SK-N-SH treated with all-trans-retinoic acid at 6 μM for 48 hours (cell line): ENCODE results near the gene CD300C.

Experiments used
- ATAC-seq: fragments of 200-7000 bp; cut with Tn5 transposase; 3 replicates; pipeline ENCODE4 v1.9.1; 2020; ENCODE audit warnings: mild to moderate bottlenecking, moderate library complexity
- ARNTL ChIP-seq: fragments of 450-650 bp; formaldehyde crosslinking; IDR thresholded peaks from 2 replicates; pipeline ENCODE4 v1.5.0; 2020; ENCODE audit warnings: low read depth, mild to moderate bottlenecking, moderate library complexity, borderline replicate concordance
- BACH2 ChIP-seq: fragments of 250-450 bp; sonication (Bioruptor Pico); IDR thresholded peaks from 2 replicates; pipeline ENCODE4 v1.9.0; 2021; ENCODE audit warnings: mild to moderate bottlenecking, borderline replicate concordance
- CREB5 ChIP-seq: fragments of 250-450 bp; sonication (Bioruptor Pico); IDR thresholded peaks from 2 replicates; pipeline ENCODE4 v1.5.1; 2020; ENCODE audit warnings: low read depth, mild to moderate bottlenecking, moderate library complexity
- CSDC2 ChIP-seq: fragments of 250-450 bp; sonication (Bioruptor Pico); IDR thresholded peaks from 2 replicates; pipeline ENCODE4 v1.5.0; 2020; ENCODE audit warnings: mild to moderate bottlenecking, moderate library complexity
- CSRNP3 ChIP-seq: fragments of 250-450 bp; sonication (Bioruptor Pico); IDR thresholded peaks from 2 replicates; pipeline ENCODE4 v1.5.1; 2021; ENCODE audit warnings: mild to moderate bottlenecking, moderate library complexity
- ESRRG ChIP-seq: fragments of 250-450 bp; sonication (Bioruptor Pico); IDR thresholded peaks from 2 replicates; pipeline ENCODE4 v1.6.1; 2021; ENCODE audit warnings: mild to moderate bottlenecking
- GLIS3 ChIP-seq: fragments of 250-450 bp; sonication (Bioruptor Pico); IDR thresholded peaks from 2 replicates; pipeline ENCODE4 v1.5.0; 2020; ENCODE audit warnings: mild to moderate bottlenecking, moderate library complexity
- ISL1 ChIP-seq: fragments of 250-450 bp; sonication (Bioruptor Pico); IDR thresholded peaks from 2 replicates; pipeline ENCODE4 v2.1.2; 2022; ENCODE audit warnings: mild to moderate bottlenecking, moderate library complexity
- OSR1 ChIP-seq: fragments of 250-450 bp; sonication (Bioruptor Pico); IDR thresholded peaks from 2 replicates; pipeline ENCODE4 v1.8.0; 2022; ENCODE audit warnings: moderate library complexity, mild to moderate bottlenecking, inconsistent platforms
- PATZ1 ChIP-seq: fragments of 250-450 bp; sonication (Bioruptor Pico); IDR thresholded peaks from 2 replicates; pipeline ENCODE4 v1.8.0; 2020; ENCODE audit warnings: mild to moderate bottlenecking, moderate library complexity, borderline replicate concordance
- POU6F1 ChIP-seq: fragments of 250-450 bp; sonication (Bioruptor Pico); IDR thresholded peaks from 2 replicates; pipeline ENCODE4 v1.8.0; 2021; ENCODE audit warnings: low read depth, mild to moderate bottlenecking, moderate library complexity, borderline replicate concordance
- PPARA ChIP-seq: fragments of 250-450 bp; sonication (Bioruptor Pico); IDR thresholded peaks from 2 replicates; pipeline ENCODE4 v1.5.0; 2020; ENCODE audit warnings: mild to moderate bottlenecking, borderline replicate concordance
- RARB ChIP-seq: fragments of 250-450 bp; sonication (Bioruptor Pico); IDR thresholded peaks from 2 replicates; pipeline ENCODE4 v1.8.0; 2021; ENCODE audit warnings: mild to moderate bottlenecking, moderate library complexity
- SNAI2 ChIP-seq: fragments of 250-450 bp; sonication (Bioruptor Pico); IDR thresholded peaks from 2 replicates; pipeline ENCODE4 v1.5.0; 2020; ENCODE audit warnings: mild to moderate bottlenecking, moderate library complexity
- TCF4 ChIP-seq: fragments of 250-450 bp; sonication (Bioruptor Pico); IDR thresholded peaks from 2 replicates; pipeline ENCODE4 v1.8.0; 2021; ENCODE audit warnings: mild to moderate bottlenecking, moderate library complexity, borderline replicate concordance
- TOX ChIP-seq: fragments of 250-450 bp; sonication (Bioruptor Pico); IDR thresholded peaks from 2 replicates; pipeline ENCODE4 v1.8.0; 2021; ENCODE audit warnings: mild to moderate bottlenecking, moderate library complexity, borderline replicate concordance
- TSHZ2 ChIP-seq: fragments of 250-450 bp; sonication (Bioruptor Pico); IDR thresholded peaks from 2 replicates; pipeline ENCODE4 v1.5.0; 2020; ENCODE audit warnings: mild to moderate bottlenecking, moderate library complexity
- ZC3H10 ChIP-seq: fragments of 250-450 bp; sonication (Bioruptor Pico); IDR thresholded peaks from 2 replicates; pipeline ENCODE4 v1.5.1; 2021; ENCODE audit warnings: mild to moderate bottlenecking, moderate library complexity
- ZFP3 ChIP-seq: fragments of 250-450 bp; sonication (Bioruptor Pico); IDR thresholded peaks from 2 replicates; pipeline ENCODE4 v1.5.0; 2020; ENCODE audit warnings: mild to moderate bottlenecking, moderate library complexity
- ZFP30 ChIP-seq: fragments of 450-650 bp; formaldehyde crosslinking; IDR thresholded peaks from 2 replicates; pipeline ENCODE4 v1.5.0; 2022; ENCODE audit warnings: mild to moderate bottlenecking, moderate library complexity
- ZNF8 ChIP-seq: fragments of 450-650 bp; formaldehyde crosslinking; IDR thresholded peaks from 2 replicates; pipeline ENCODE4 v1.5.0; 2020; ENCODE audit warnings: mild to moderate bottlenecking, moderate library complexity

Gene CD300C

GRCh38 chr17:74527756-74528155, 18.2 kb downstream of the CD300C start:
- TF ChIP-seq OSR1, result no peak
- TF ChIP-seq ESRRG (CRISPR knock-in tag), result no peak
- TF ChIP-seq PATZ1 (CRISPR knock-in tag), result no peak
- TF ChIP-seq TSHZ2 (CRISPR knock-in tag), result no peak
- TF ChIP-seq, all 23 proteins: peak for 0
- ATAC-seq, result no peak

GRCh38 chr17:74527081-74527480, 18.8 kb downstream of the CD300C start:
- no peak for ATAC-seq
- no peak for TF ChIP-seq GLIS3
- TF ChIP-seq CSDC2 (CRISPR knock-in tag), result no peak
- no peak for TF ChIP-seq ZC3H10 (CRISPR knock-in tag)
- no peak for TF ChIP-seq ZFP30 (CRISPR knock-in tag)
- TF ChIP-seq, all 23 proteins: peak for 0

GRCh38 chr17:74526681-74527080, 19.2 kb downstream of the CD300C start:
- TF ChIP-seq ZNF8 (CRISPR knock-in tag) (no peak), TCF4 (CRISPR knock-in tag) (no peak), CREB5 (CRISPR knock-in tag) (no peak), PPARA (no peak), PATZ1 (CRISPR knock-in tag) (no peak), GLIS3 (no peak), ARNTL (no peak), SNAI2 (no peak), RARB (CRISPR knock-in tag) (no peak), CSDC2 (CRISPR knock-in tag) (no peak), BACH2 (CRISPR knock-in tag) (no peak), ZFP30 (CRISPR knock-in tag) (no peak), TOX (CRISPR knock-in tag) (no peak), ZFP3 (CRISPR knock-in tag) (no peak)
- TF ChIP-seq, all 23 proteins: peak for 0
- no peak for ATAC-seq

- no peak for ATAC-seq
- TF ChIP-seq GLIS3 (no peak), ZNF8 (CRISPR knock-in tag) (no peak), RARB (CRISPR knock-in tag) (no peak), TCF4 (CRISPR knock-in tag) (no peak), CSRNP3 (no peak), ZFP3 (CRISPR knock-in tag) (no peak), ESRRG (CRISPR knock-in tag) (no peak), ARNTL (no peak), POU6F1 (CRISPR knock-in tag) (no peak), ISL1 (CRISPR knock-in tag) (no peak), CREB5 (CRISPR knock-in tag) (no peak)
These were observed 20.1 kb downstream of the CD300C start for GRCh38 chr17:74525781-74526288.
